ENCODE data around the gene MRPL12.

The MRPL12 gene

GRCh38 chr17:81741594-81742452, 38.7 kb downstream of the MRPL12 start:
- DNase-seq, result no peak
